HepG2 (cell line): Measurements from ENCODE around the gene ZNF513. TPM values are rescaled to one million over a fixed set of nuclear protein-coding genes. Genes with fewer than 3 reads are reported as not detected.

Experiments
- CHCHD3 ChIP-seq: sonication (generic); formaldehyde crosslinking; IDR thresholded peaks from 2 replicates; pipeline ENCODE4 v1.8.0; 2022; ENCODE audit warnings: mild to moderate bottlenecking, missing genetic modification reagents, moderate library complexity
- CREB3 ChIP-seq: sonication (generic); formaldehyde crosslinking; IDR thresholded peaks from 2 replicates; pipeline ENCODE4 v1.5.0; 2020; ENCODE audit warnings: missing genetic modification reagents
- FOXO1 ChIP-seq: sonication (generic); formaldehyde crosslinking; IDR thresholded peaks from 2 replicates; pipeline ENCODE4 v1.4.0; 2020; ENCODE audit warnings: missing genetic modification reagents
- GFI1 ChIP-seq: sonication (generic); formaldehyde crosslinking; IDR thresholded peaks from 2 replicates; pipeline ENCODE4 v1.5.0; 2020; ENCODE audit warnings: missing genetic modification reagents, mild to moderate bottlenecking, borderline replicate concordance
- IRF1 ChIP-seq: sonication (generic); formaldehyde crosslinking; IDR thresholded peaks from 2 replicates; pipeline ENCODE4 v1.4.0; 2020; ENCODE audit warnings: low read depth, mild to moderate bottlenecking, missing genetic modification reagents
- KDM3A ChIP-seq: IDR thresholded peaks from 2 replicates; pipeline ENCODE4 v1.6.1; 2018; ENCODE audit warnings: low read depth, missing compliant biosample characterization
- MTF2 ChIP-seq: sonication (generic); formaldehyde crosslinking; IDR thresholded peaks from 2 replicates; pipeline ENCODE4 v1.5.0; 2020; ENCODE audit warnings: missing genetic modification reagents, borderline replicate concordance
- MXI1 ChIP-seq: IDR thresholded peaks from 3 replicates; pipeline ENCODE4 v1.6.1; 2012; ENCODE audit warnings: low read depth, low read length, inconsistent platforms, borderline replicate concordance
- RFX3 ChIP-seq: IDR thresholded peaks from 2 replicates; pipeline ENCODE4 v1.6.1; 2016; ENCODE audit warnings: missing biosample characterization, missing genetic modification reagents
- TBX2 ChIP-seq: sonication (generic); formaldehyde crosslinking; IDR thresholded peaks from 2 replicates; pipeline ENCODE4 v1.5.0; 2020; ENCODE audit warnings: missing genetic modification reagents, mild to moderate bottlenecking, borderline replicate concordance
- TGIF2 ChIP-seq: IDR thresholded peaks from 2 replicates; pipeline ENCODE4 v1.6.1; 2016; ENCODE audit warnings: control low read depth, missing compliant biosample characterization
- U2AF1 ChIP-seq: fragments of 200-400 bp; formaldehyde crosslinking; optimal IDR thresholded peaks from 2 replicates; pipeline ENCODE3; 2017; ENCODE audit warnings: mild to moderate bottlenecking, low read depth, low read length
- ZBTB7B ChIP-seq: sonication (generic); formaldehyde crosslinking; IDR thresholded peaks from 2 replicates; pipeline ENCODE4 v1.4.0; 2020; ENCODE audit warnings: missing genetic modification reagents
- ZNF326 ChIP-seq: sonication (generic); formaldehyde crosslinking; IDR thresholded peaks from 2 replicates; pipeline ENCODE4 v1.4.0; 2020; ENCODE audit warnings: missing genetic modification reagents, borderline replicate concordance
- ZNF354B ChIP-seq: sonication (generic); formaldehyde crosslinking; IDR thresholded peaks from 2 replicates; pipeline ENCODE4 v1.8.0; 2022; ENCODE audit warnings: mild to moderate bottlenecking, missing genetic modification reagents
- ZNF407 ChIP-seq: sonication (generic); formaldehyde crosslinking; IDR thresholded peaks from one replicate; pipeline ENCODE4 v1.5.1; 2020; ENCODE audit warnings: mild to moderate bottlenecking, missing genetic modification reagents; ENCODE audit errors: not compliant biosample characterization
- ZNF432 ChIP-seq: sonication (generic); formaldehyde crosslinking; IDR thresholded peaks from 2 replicates; pipeline ENCODE4 v1.5.0; 2020; ENCODE audit warnings: missing genetic modification reagents, mild to moderate bottlenecking, borderline replicate concordance
- ZNF549 ChIP-seq: sonication (generic); formaldehyde crosslinking; IDR thresholded peaks from 2 replicates; pipeline ENCODE4 v1.5.0; 2020; ENCODE audit warnings: missing genetic modification reagents
- ZNF691 ChIP-seq: sonication (generic); formaldehyde crosslinking; IDR thresholded peaks from 2 replicates; pipeline ENCODE4 v1.4.0; 2020; ENCODE audit warnings: missing genetic modification reagents, low read depth, mild to moderate bottlenecking, borderline replicate concordance
- polyA plus RNA-seq, 8 experiments: library from polyadenylated mRNA; depleted of rRNA in 3 of 8; stranded (reverse) in 7 of 8; unstranded in 1 of 8; fragments of >200 nt; fragmentation: Illumina TruSeq in 4 of 8; extraction: Trizol in 4 of 8; gene quantifications; 2 replicates each; pipeline versions ENCODE4 v1.2.1 to v1.2.3, GENCODE V29; 2011 to 2016; ENCODE audit warnings: low read depth in 4 of 8, missing spikeins in 1 of 8, mixed read lengths in 1 of 8; ENCODE audit not compliant: insufficient read depth in 1 of 8
- total RNA-seq, 5 experiments: library from RNA; depleted of rRNA; stranded (reverse); fragments of >200 nt; fragmentation: Illumina TruSeq; extraction: Trizol; gene quantifications; 2 replicates each; pipeline ENCODE4 v1.2.3, GENCODE V29; 2016; ENCODE audit warnings: low read depth in 1 of 5

Gene ZNF513
- total and polyA plus RNA-seq, 2 of the 13 experiments (the other 11 are each of a cell fraction or from before 2014, with no cell fraction given) = 4.9 to 6.3 TPM

GRCh38 chr2:27356382-27357181 lies 24.0 kb downstream of the ZNF513 start, which contains the start of gene GTF3C2 (continued):
- 0 out of 2 replicates have a peak, but pooled peaks have one; percentile 69 for TF ChIP-seq IRF1 (CRISPR knock-in tag)
- TF ChIP-seq ZBTB7B (CRISPR knock-in tag) = peak; percentile 78; the same call in 1 of the 2 replicates
- TF ChIP-seq U2AF1 = no peak
- no peak for TF ChIP-seq ZNF354B (CRISPR knock-in tag)
- TF ChIP-seq TBX2 (CRISPR knock-in tag) = peak; percentile 97
- TF ChIP-seq TGIF2 (CRISPR knock-in tag) = peak; percentile 91
- TF ChIP-seq GFI1 (CRISPR knock-in tag) = peak; percentile 60; the same call in 1 of the 2 replicates
- TF ChIP-seq FOXO1 = no peak; the same call in none of the 2 replicates
- no peak for TF ChIP-seq ZNF432
- TF ChIP-seq KDM3A = peak; percentile 13; the same call in 1 of the 2 replicates
- peak; percentile 61 for TF ChIP-seq ZNF407 (CRISPR knock-in tag)
- TF ChIP-seq ZNF549 (CRISPR knock-in tag) = 0 out of 2 replicates have a peak, but pooled peaks have one; percentile 25
- no peak for TF ChIP-seq CHCHD3
- TF ChIP-seq MTF2 (CRISPR knock-in tag) = peak; percentile 65; the same call in 1 of the 2 replicates
- TF ChIP-seq MXI1 = peak; percentile 97
- no peak; the same call in 1 of the 2 replicates for TF ChIP-seq CREB3 (CRISPR knock-in tag)
- no peak for TF ChIP-seq ZNF326 (CRISPR knock-in tag)
- TF ChIP-seq ZNF691 (CRISPR knock-in tag) = peak; percentile 86
- TF ChIP-seq RFX3 (CRISPR knock-in tag) = no peak
